Activated T-cell treated with anti-CD3 and anti-CD28 coated beads, Interleukin-2, amount 50 U/mL, for 24 hours (primary cell): ENCODE data around the gene CRBN.

Experiments used
- DNase-seq: peaks from one replicate; pipeline ENCODE4 v3.0.0-alpha.2; 2020
- H3K27ac Mint-ChIP-seq: 2 replicates; pipeline ENCODE4 v1.8.0; 2020; ENCODE audit warnings: mild to moderate bottlenecking, mixed read lengths
- H3K27me3 Mint-ChIP-seq: 2 replicates; pipeline ENCODE4 v1.8.0; 2020; ENCODE audit warnings: mixed read lengths
- H3K36me3 Mint-ChIP-seq: 2 replicates; pipeline ENCODE4 v1.8.0; 2020; ENCODE audit warnings: low read depth, mixed read lengths
- H3K4me1 Mint-ChIP-seq: 2 replicates; pipeline ENCODE4 v1.8.0; 2020; ENCODE audit warnings: low read depth, mixed read lengths
- H3K4me3 Mint-ChIP-seq: 2 replicates; pipeline ENCODE4 v1.8.0; 2020; ENCODE audit warnings: mild to moderate bottlenecking, moderate library complexity, mixed read lengths
- H3K9me3 Mint-ChIP-seq: 2 replicates; pipeline ENCODE4 v1.8.0; 2020; ENCODE audit warnings: mixed read lengths

CRBN gene

DNA sequence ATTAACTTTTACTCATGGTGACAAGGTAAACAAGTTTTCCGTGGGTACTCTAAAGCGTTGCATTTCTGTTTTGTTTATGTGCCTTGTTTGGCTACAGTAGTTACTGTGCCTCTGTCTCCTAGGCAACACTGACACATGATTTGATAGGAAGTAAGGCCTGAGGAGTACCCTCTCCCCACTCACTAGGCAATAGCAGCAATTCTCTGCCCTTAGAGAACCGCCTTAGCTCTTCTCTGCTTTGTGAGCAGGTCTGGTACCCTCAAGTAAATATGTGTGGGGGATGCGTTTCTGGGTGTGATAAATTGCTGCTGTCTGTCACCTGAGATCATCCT, 69.2 kb downstream of the CRBN start, which contains the start of gene IL5RA:
Gene IL5RA (minus strand): TSS at position 76 of the 332 bp plus-strand sequence. CDS start 5,390 bp downstream, outside the sequence.
- Mint-ChIP-seq H3K9me3 (no peaks in the 10 kb centered on the region), H3K27me3 (peaks cover 9% of the 10 kb centered on the region), H3K27ac (peak within 1 kb of the TSS; percentile 82), H3K36me3 (no peaks in the 10 kb centered on the region), H3K4me3 (peak within 1 kb of the TSS; percentile 37), H3K4me1 (peaks cover 32% of the 10 kb centered on the region)
- DNase-seq: no peak

DNA sequence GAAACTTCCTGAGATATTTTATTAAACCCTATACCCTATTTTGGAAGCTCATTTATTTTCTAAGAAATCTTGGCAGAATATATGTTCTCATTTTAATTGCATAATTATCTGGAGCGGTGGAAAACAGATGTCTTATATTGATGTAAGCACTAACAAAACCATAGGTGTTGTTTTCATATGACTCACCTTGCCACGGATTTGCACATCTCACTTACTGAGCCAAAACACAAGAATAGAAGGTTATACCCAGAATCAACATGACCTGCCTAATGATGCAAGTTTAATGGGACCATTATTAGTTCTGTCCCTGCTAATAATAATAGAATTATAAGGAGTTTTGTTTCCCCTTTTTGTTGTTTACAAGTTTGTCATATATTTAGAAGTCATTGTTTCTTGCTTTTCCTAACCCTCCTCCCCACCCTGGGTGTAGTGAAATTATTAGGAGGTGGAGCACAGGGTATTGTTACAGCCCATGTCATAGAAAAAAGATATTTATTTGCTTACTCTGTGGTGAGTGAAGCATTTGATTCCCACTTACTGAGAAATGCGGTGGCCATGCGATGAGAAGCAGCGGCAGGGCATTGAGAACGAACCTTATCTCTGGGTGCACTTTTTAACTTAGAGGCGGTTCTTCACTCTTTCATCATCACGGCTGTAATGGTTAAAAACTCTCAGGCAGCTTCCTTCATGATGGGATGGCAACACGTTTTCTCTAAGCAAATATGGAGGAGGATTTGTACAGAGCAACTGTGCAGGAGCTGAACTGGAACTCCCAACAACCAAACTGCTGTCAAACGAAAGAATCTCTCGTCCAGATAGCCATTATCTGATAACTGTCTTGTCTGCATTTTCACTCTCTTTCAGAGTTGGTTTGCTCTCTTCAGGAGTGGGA, 69.8 kb downstream of the CRBN start:
- H3K9me3 Mint-ChIP-seq: no peaks in the 10 kb centered on the region
- H3K27me3 Mint-ChIP-seq: peaks cover 9% of the 10 kb centered on the region
- H3K36me3 Mint-ChIP-seq: no peaks in the 10 kb centered on the region
- peak overlapping the region; percentile 37 for H3K4me3 Mint-ChIP-seq
- H3K4me1 Mint-ChIP-seq: peaks cover 32% of the 10 kb centered on the region
- DNase-seq: no peak
- peak overlapping the region; percentile 82 for H3K27ac Mint-ChIP-seq

GRCh38 chr3:3107858-3108257, 71.6 kb downstream of the CRBN start:
- peaks cover 9% of the 10 kb centered on the region for H3K27me3 Mint-ChIP-seq
- H3K9me3 Mint-ChIP-seq: no peaks in the 10 kb centered on the region
- H3K4me3 Mint-ChIP-seq: no peak overlapping the region
- DNase-seq: no peak
- H3K4me1 Mint-ChIP-seq: peaks cover 32% of the 10 kb centered on the region
- H3K27ac Mint-ChIP-seq: peak overlapping the region; percentile 77
- no peaks in the 10 kb centered on the region for H3K36me3 Mint-ChIP-seq

GRCh38 chr3:3107181-3107580, 72.3 kb downstream of the CRBN start:
- no peaks in the 10 kb centered on the region for H3K36me3 Mint-ChIP-seq
- no peaks in the 10 kb centered on the region for H3K9me3 Mint-ChIP-seq
- DNase-seq: no peak
- H3K4me1 Mint-ChIP-seq: peaks cover 32% of the 10 kb centered on the region
- H3K27ac Mint-ChIP-seq: peak overlapping the region; percentile 77
- peaks cover 9% of the 10 kb centered on the region for H3K27me3 Mint-ChIP-seq
- no peak overlapping the region for H3K4me3 Mint-ChIP-seq

- Mint-ChIP-seq H3K4me3 (no peak overlapping the region), H3K4me1 (peaks cover 35% of the 10 kb centered on the region)
These were observed 73.7 kb downstream of the CRBN start for GRCh38 chr3:3105815-3106214.

GRCh38 chr3:3105246-3105645, 74.2 kb downstream of the CRBN start:
- Mint-ChIP-seq H3K36me3 (no peaks in the 10 kb centered on the region), H3K27ac (no peak overlapping the region), H3K9me3 (no peaks in the 10 kb centered on the region), H3K4me3 (no peak overlapping the region), H3K27me3 (peaks cover 9% of the 10 kb centered on the region), H3K4me1 (peaks cover 30% of the 10 kb centered on the region)
- DNase-seq: no peak

More at GRCh38 chr3:3105815-3106214, 73.7 kb downstream of the CRBN start:
- Mint-ChIP-seq H3K9me3 (no peaks in the 10 kb centered on the region), H3K27ac (no peak overlapping the region), H3K36me3 (no peaks in the 10 kb centered on the region), H3K27me3 (peaks cover 9% of the 10 kb centered on the region)
- no peak for DNase-seq

DNA sequence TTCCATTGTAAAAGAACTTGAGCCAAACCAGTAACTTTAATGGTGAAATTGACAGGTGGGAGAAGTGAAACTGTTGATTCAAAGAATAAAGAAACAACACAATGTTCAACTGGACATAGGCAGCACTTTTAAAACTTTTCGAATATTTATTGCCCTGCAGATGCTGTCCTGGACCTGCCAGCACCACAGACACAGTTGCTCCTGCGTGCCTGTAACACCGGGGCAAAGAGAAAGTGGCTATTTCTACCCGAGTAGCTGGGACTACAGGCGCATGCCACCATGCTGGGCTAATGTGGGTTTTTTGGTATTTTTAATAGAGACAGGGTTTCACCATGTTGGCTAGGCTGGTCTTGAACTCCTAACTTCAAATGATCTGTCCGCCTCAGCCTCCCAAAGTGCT, 76.7 kb downstream of the CRBN start:
- peaks cover 9% of the 10 kb centered on the region for H3K27me3 Mint-ChIP-seq
- H3K9me3 Mint-ChIP-seq: no peaks in the 10 kb centered on the region
- peaks cover 12% of the 10 kb centered on the region for H3K4me1 Mint-ChIP-seq
- DNase-seq: no peak
- no peak overlapping the region for H3K27ac Mint-ChIP-seq
- H3K36me3 Mint-ChIP-seq: no peaks in the 10 kb centered on the region
- H3K4me3 Mint-ChIP-seq: no peak overlapping the region

DNA sequence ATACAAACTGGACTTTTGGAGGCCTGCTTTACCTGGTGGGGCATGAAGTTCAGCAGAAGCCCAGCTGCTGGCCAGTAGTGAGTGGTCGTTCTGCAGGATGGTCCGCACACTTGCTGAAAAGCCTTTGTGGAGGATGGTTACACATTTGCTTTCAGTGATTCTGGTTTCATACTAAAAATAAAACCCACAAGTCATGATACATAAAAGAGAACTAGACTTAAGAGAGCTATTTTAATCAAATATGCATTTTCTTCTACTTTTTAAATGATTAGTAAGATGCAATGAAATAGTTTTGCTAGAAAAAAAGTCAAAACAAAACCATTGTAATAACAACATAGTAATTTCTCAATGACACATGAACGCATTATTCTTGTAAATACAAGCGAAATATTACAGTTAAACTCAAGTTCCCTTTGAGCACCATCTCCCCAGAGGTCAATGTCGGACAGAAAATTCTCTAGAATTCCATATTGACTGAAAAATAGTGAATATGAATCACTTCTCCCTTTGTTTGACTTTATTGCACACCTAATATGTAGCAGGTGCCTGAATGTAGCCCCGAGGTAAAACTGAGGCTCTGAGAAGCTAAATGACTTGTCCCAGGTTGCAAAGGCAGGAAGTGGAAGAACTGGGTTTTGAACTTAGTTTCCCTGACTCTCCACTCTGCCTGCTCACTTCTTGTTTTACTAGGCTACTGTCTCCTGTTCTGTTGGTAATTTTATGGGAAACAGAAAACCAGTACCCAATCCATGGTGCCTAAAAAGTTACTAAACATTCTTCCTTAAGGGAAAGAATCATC, 77.6 kb downstream of the CRBN start:
- H3K4me1 Mint-ChIP-seq: peaks cover 5% of the 10 kb centered on the region
- no peak overlapping the region for H3K4me3 Mint-ChIP-seq
- H3K27me3 Mint-ChIP-seq: peaks cover 5% of the 10 kb centered on the region
- no peak overlapping the region for H3K27ac Mint-ChIP-seq
- no peaks in the 10 kb centered on the region for H3K36me3 Mint-ChIP-seq
- no peak for DNase-seq
- no peaks in the 10 kb centered on the region for H3K9me3 Mint-ChIP-seq
